OCI-LY7 (cell line): Measurements from ENCODE around the gene IGLL5. TPM values are rescaled to one million over a fixed set of nuclear protein-coding genes. Genes with fewer than 3 reads are reported as not detected.

ENCODE experiments used
- BruUV-seq: library from RNA; stranded (reverse); fragments of 400-500 nt; replicated peaks from 2 replicates; lab custom pipeline; 2021; lab: Mats Ljungman, UMichigan
- CTCF ChIA-PET: fragments of 300-600 bp; sonication (Branson Sonifier 250); formaldehyde crosslinking; loops from one replicate; lab custom pipeline; 2022; ENCODE audit warnings: antibody characterized with exemption; ENCODE audit not compliant: unreplicated experiment; lab: Charles Lee
- POLR2A ChIA-PET: fragments of 300-600 bp; sonication (Branson Sonifier 250); formaldehyde crosslinking; loops from one replicate; lab custom pipeline; 2022; ENCODE audit warnings: antibody characterized with exemption; lab: Charles Lee
- DNase-seq: peaks from one replicate; pipeline ENCODE4 v3.0.0-alpha.2; 2015; ENCODE audit warnings: low spot score
- H2AFZ ChIP-seq: fragments of 200-600 bp; sonication (generic), shearing (Covaris generic); 2 replicates; pipeline ENCODE4 v1.6.1; 2014; ENCODE audit warnings: mild to moderate bottlenecking, antibody characterized with exemption, low read length, moderate library complexity
- H3K27ac ChIP-seq: fragments of 200-600 bp; sonication (generic); 2 replicates; pipeline ENCODE4 v1.5.1; 2014; ENCODE audit warnings: mixed run types, low read depth, mild to moderate bottlenecking, moderate library complexity, low read length, inconsistent platforms; ENCODE audit not compliant: poor library complexity, severe bottlenecking
- H3K36me3 ChIP-seq: fragments of 200-600 bp; sonication (generic); 2 replicates; pipeline ENCODE4 v1.6.1; 2014; ENCODE audit warnings: mild to moderate bottlenecking, antibody characterized with exemption, low read length, moderate library complexity, mixed read lengths; ENCODE audit not compliant: insufficient read depth
- H3K4me1 ChIP-seq: fragments of 200-600 bp; sonication (generic); 2 replicates; pipeline ENCODE4 v1.5.1; 2014; ENCODE audit warnings: mild to moderate bottlenecking, low read length; ENCODE audit not compliant: insufficient read depth, poor library complexity, severe bottlenecking
- H3K4me2 ChIP-seq: fragments of 200-600 bp; sonication (generic); 2 replicates; pipeline ENCODE4 v1.6.1; 2014; ENCODE audit warnings: mild to moderate bottlenecking, low read length
- H3K4me3 ChIP-seq: fragments of 200-600 bp; sonication (generic); 2 replicates; pipeline ENCODE4 v1.5.1; 2014; ENCODE audit warnings: mild to moderate bottlenecking, low read depth, low read length; ENCODE audit not compliant: poor library complexity, severe bottlenecking
- H3K79me2 ChIP-seq: fragments of 200-600 bp; sonication (generic); 2 replicates; pipeline ENCODE4 v1.6.1; 2016; ENCODE audit warnings: low read depth, mild to moderate bottlenecking, low read length, moderate library complexity, mixed read lengths; ENCODE audit not compliant: insufficient read depth
- H3K9me2 ChIP-seq: fragments of 200-600 bp; sonication (generic); 2 replicates; pipeline ENCODE4 v1.6.1; 2016; ENCODE audit warnings: mild to moderate bottlenecking, low read length, mixed read lengths; ENCODE audit not compliant: insufficient read depth
- H3K9me3 ChIP-seq: fragments of 200-600 bp; sonication (generic); 2 replicates; pipeline ENCODE4 v1.6.1; 2014; ENCODE audit warnings: mild to moderate bottlenecking, mixed run types, low read length, mixed read lengths
- H4K20me1 ChIP-seq: fragments of 200-600 bp; sonication (generic); 2 replicates; pipeline ENCODE4 v1.6.1; 2014; ENCODE audit warnings: mild to moderate bottlenecking, antibody characterized with exemption, low read length, moderate library complexity, mixed read lengths; ENCODE audit not compliant: insufficient read depth
- CTCF ChIP-seq: fragments of 200-600 bp; sonication (generic); conservative IDR thresholded peaks from 2 replicates; pipeline ENCODE4 v1.5.1; 2014; ENCODE audit warnings: mild to moderate bottlenecking, antibody characterized with exemption, low read length, moderate library complexity, mixed read lengths
- EZH2phosphoT487 ChIP-seq: fragments of 200-600 bp; sonication (generic); IDR thresholded peaks from 2 replicates; pipeline ENCODE4 v1.6.1; 2018; ENCODE audit warnings: low read depth, borderline replicate concordance, mild to moderate bottlenecking, mixed run types, antibody characterized with exemption, low read length, moderate library complexity, mixed read lengths
- intact Hi-C: fragments of 100-400 bp; cut with micrococcal nuclease; formaldehyde crosslinking; loops from one replicate; pipeline ENCODE4 v1.10.0; 2022; ENCODE audit not compliant: unreplicated experiment
- total RNA-seq, 2 experiments: library from RNA; depleted of rRNA in 1 of 2; stranded (reverse); fragments of >200 nt in 1 of 2; shearing (Covaris generic) in 1 of 2; gene quantifications; 2 replicates each; pipeline ENCODE4 v1.2.3, GENCODE V29; 2014 to 2022

The IGLL5 gene
- total RNA-seq, 2 experiments from 2014 or later = 219 to 364 TPM

GRCh38 chr22:22886546-22886945 lies 1.1 kb upstream of the IGLL5 start:
- TF ChIP-seq EZH2phosphoT487 = no peak
- no peak for TF ChIP-seq CTCF
- no peak for DNase-seq
- H3K4me3 ChIP-seq = peak overlapping the region; percentile 87
- H3K36me3 ChIP-seq = peaks cover 37% of the 10 kb centered on the region
- peaks cover 69% of the 10 kb centered on the region for H3K4me1 ChIP-seq
- BruUV-seq = no TSS peak
- ChIA-PET POLR2A (interaction anchor here (0.7 to 11.4 kb wide), 4 partner anchors 29 to 718 kb away, joined by 3 to 308 read pairs (median 4); no protein-coding TSS in a partner anchor), CTCF (interaction anchor here (0.5 to 3.5 kb wide), 4 partner anchors 37 to 120 kb away, joined by 3 to 41 read pairs (median 4); no protein-coding TSS in a partner anchor)
- no peaks in the 10 kb centered on the region for H4K20me1 ChIP-seq
- intact Hi-C loops = loop anchor here (10.0 kb wide), 1 partner anchor 722 kb away; no protein-coding TSS in a partner anchor
- H2AFZ ChIP-seq = no peak overlapping the region
- no peaks in the 10 kb centered on the region for H3K9me2 ChIP-seq
- no peaks in the 10 kb centered on the region for H3K9me3 ChIP-seq
- H3K79me2 ChIP-seq = peaks cover 51% of the 10 kb centered on the region
- H3K27ac ChIP-seq = peak overlapping the region; percentile 81
- peak overlapping the region; percentile 77 for H3K4me2 ChIP-seq

DNA sequence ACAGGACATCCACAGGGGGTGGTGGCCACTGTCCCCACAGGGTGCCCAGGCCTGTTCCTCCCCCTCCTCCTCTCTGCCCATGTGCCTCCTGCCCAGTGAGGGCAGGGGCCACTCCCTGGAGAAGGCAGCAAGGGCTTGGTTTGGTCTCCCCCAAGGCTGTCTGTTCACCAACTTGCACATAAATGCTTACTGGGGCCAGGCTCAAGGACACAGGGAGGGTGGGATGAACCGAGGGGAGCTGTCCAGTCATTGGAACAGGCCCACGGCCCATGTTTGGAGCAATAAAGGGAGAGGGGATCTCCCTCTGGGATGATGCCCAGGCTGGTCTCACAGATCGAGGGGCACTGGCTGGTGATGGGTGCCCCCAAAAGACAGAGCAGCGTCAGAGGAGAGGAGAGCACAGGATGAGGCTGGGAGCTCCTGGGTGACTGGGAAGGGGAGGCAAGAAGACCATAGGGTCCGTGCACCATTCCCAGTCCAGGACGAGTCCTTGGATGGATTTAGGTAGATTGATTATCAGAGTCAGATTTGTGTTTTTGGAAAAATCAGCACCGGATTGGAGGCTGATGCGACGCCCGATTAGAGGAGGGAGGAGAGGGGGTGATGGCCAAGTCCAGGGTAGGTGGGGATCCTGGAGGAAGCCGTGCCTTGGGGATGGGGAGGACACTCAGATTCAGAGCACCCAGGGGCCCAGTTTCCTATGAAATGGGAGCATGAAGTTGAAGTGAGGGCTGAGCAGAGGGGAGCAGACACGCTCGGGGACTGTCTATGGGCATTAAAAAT lies 1.1 kb downstream of the IGLL5 start:
- intact Hi-C loops = loop anchor here (2.0 to 10.0 kb wide), 2 partner anchors 146 to 724 kb away; no protein-coding TSS in a partner anchor
- Histone ChIP-seq H3K4me1 (peaks cover 65% of the 10 kb centered on the region), H4K20me1 (no peaks in the 10 kb centered on the region), H3K4me3 (peak overlapping the region; percentile 87), H3K9me2 (no peaks in the 10 kb centered on the region), H3K79me2 (peaks cover 73% of the 10 kb centered on the region), H2AFZ (no peak overlapping the region), H3K9me3 (no peaks in the 10 kb centered on the region), H3K4me2 (peak overlapping the region; percentile 77), H3K27ac (peak overlapping the region; percentile 81), H3K36me3 (peaks cover 55% of the 10 kb centered on the region)
- TF ChIP-seq CTCF (no peak), EZH2phosphoT487 (no peak)
- ChIA-PET POLR2A (interaction anchor here (0.6 to 11.4 kb wide), 7 partner anchors 9 to 859 kb away, joined by 3 to 308 read pairs (median 3); no protein-coding TSS in a partner anchor), CTCF (interaction anchor here (1.3 kb wide), 1 partner anchor 47 kb away, joined by 6 read pairs; no protein-coding TSS in a partner anchor)
- DNase-seq = no peak
- no TSS peak for BruUV-seq
